A375 (cell line): Measurements from ENCODE around the gene ECM1. TPM values are rescaled to one million over a fixed set of nuclear protein-coding genes. Genes with fewer than 3 reads are reported as not detected.

Experiments used
- small RNA-seq: library from RNA; depleted of rRNA; stranded (forward); fragments of <200 nt; gene quantifications from one replicate; pipeline ENCODE3, GENCODE V24; 2014
- total RNA-seq: library from RNA; depleted of rRNA; stranded (reverse); fragments of >200 nt; shearing (Covaris generic); gene quantifications from 2 replicates; pipeline ENCODE4 v1.2.3, GENCODE V29; 2014; rRNA removed

Gene ECM1
- 18.4 and 18.6 TPM in 2 replicates for total RNA-seq

DNA sequence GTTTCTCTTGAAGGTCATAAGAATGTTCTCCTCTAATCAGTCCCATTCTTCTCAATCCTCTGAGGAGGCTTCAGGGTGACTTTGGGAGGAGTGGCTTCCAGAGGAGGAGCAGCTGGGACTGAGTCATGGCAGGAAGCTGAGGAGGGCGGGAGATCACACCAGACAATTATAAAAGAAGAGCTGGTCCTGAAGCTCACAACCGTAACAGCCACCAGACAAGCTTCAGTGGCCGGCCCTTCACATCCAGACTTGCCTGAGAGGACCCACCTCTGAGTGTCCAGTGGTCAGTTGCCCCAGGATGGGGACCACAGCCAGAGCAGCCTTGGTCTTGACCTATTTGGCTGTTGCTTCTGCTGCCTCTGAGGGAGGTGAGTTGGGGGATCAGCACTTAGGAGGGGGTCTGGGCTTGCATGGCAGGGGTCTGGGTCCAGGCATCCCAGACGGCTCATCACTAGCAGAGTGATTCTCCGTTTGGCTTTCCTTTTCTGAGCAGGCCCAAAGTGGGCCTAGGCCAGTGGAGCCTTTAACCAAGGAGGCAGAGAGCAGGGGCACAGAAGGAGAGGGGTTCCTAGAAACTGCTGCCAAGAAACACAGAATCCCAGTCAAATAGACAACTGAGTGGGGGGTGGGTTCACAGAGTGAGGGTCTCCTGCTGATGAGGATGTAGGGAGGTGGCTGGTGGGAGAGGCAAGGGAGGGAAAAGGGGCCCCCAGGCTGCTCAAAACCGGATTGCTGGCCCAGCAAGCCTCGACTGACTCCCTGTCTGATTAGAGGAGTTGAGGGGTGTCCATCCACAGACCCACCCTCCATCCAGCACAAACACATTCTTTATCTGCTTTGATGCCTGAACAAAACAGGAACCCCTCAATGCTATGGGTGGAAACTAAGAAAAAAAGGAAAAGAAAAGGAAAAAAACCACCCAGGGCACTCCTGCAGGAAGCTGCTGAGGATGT is at the start of gene ECM1:
TSS of gene ECM1 (plus strand) at position 198 of the 953 bp plus-strand sequence. CDS start at position 299, 101 bp downstream.

GRCh38 chr1:150486966-150487762 is 20.7 kb upstream of the ECM1 start, which contains the start of gene TARS2:
Gene TARS2, plus strand, starts transcription at chr1:150487419. Its CDS starts 32 bp downstream, at chr1:150487451.

GRCh38 chr1:150515328-150516049 is 7.6 kb downstream of the ECM1 start, which contains the start of gene FALEC:
Gene FALEC, plus strand, starts transcription at chr1:150515752.

DNA sequence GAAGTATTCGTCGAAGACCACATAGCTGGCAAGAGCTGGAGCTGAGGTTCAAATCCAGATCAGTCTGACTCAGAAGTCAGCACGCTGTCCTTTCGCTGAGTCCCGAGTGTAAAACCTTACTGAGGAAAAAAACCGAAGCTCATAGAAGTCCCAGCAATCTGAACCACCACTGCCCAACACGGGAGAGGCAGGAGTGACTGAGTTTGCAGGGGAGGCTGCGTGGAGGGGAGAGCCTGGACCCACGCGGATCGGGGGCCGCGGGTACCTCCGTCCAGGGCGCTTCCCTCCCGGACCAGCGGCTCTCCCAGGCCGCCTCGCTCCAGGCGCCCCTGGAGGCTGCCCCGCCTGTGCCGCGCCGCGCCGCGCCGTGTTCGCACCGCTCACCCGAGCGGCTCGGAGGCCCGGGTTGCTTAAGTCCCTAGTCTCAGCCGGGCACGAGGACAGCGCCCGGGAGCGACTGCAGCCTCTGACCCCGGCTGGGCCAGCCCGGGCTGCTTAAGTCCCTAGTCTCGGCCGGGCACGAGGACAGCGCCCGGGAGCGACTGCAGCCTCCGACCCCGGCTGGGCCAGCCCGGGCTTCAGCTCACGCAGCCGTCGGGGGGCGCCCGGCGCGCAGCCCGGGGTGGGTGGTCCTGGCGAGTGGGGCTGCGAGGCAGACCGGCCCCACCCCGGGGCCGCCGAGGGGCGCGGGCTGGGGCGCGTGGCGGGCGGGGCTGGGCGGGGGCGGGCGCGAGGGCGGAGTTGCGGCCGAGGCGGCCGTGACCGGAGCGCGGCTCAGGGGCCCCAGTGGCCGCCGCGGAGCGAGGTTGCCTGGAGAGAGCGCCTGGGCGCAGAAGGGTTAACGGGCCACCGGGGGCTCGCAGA is 41.0 kb downstream of the ECM1 start, which contains the start of gene ADAMTSL4:
TSS of gene ADAMTSL4 (plus strand) at position 777 of the 864 bp plus-strand sequence. CDS start 2,881 bp downstream, outside the sequence.

Small RNAs within 50 kb of the gene (small RNA-seq; reads per million reads assigned to genes)
- not detected for gene MIR4257

Other genes with a start within 250 kb of the ECM1 start
- 121 and 123 TPM in 2 replicates for gene APH1A, start 239.1 kb upstream of the ECM1 start, total RNA-seq
- gene C1orf54, start 235.3 kb upstream of the ECM1 start, total RNA-seq, result 1.1 and 4.1 TPM in 2 replicates
- gene CIART, start 225.6 kb upstream of the ECM1 start, total RNA-seq, result 0.26 and 0.40 TPM in 2 replicates
- 129 and 137 TPM in 2 replicates for gene MRPS21, start 214.2 kb upstream of the ECM1 start, total RNA-seq
- gene PRPF3, start 186.6 kb upstream of the ECM1 start, total RNA-seq, result 69.6 and 77.3 TPM in 2 replicates
- gene RPRD2, start 144.0 kb upstream of the ECM1 start, total RNA-seq, result 13.9 and 14.1 TPM in 2 replicates
- 35.7 and 40.2 TPM in 2 replicates for gene TARS2, start 20.7 kb upstream of the ECM1 start, total RNA-seq
- 2.6 TPM in 1 of 2 replicates, not detected in the other for gene FALEC, start 7.6 kb downstream of the ECM1 start, total RNA-seq
- gene ADAMTSL4, start 41.3 kb downstream of the ECM1 start, total RNA-seq, result 7.7 and 8.9 TPM in 2 replicates
- 345 and 434 TPM in 2 replicates for gene MCL1, start 71.5 kb downstream of the ECM1 start, total RNA-seq
- 171 and 181 TPM in 2 replicates for gene ENSA, start 121.5 kb downstream of the ECM1 start, total RNA-seq
- 6.1 and 7.9 TPM in 2 replicates for gene GOLPH3L, start 189.0 kb downstream of the ECM1 start, total RNA-seq
- not detected in 2 replicates for gene HORMAD1, start 212.8 kb downstream of the ECM1 start, total RNA-seq